HG02981 (cell line): Measurements from ENCODE around the gene DCXR.

Experiments used
- ATAC-seq: cut with Tn5 transposase; IDR thresholded peaks from one replicate; pipeline ENCODE4 v1.9.1; 2021; ENCODE audit warnings: mild to moderate bottlenecking, moderate library complexity; ENCODE audit not compliant: unreplicated experiment

Gene DCXR

GRCh38 chr17:82055965-82056728 lies 18.6 kb upstream of the DCXR start:
- ATAC-seq = no peak

DNA sequence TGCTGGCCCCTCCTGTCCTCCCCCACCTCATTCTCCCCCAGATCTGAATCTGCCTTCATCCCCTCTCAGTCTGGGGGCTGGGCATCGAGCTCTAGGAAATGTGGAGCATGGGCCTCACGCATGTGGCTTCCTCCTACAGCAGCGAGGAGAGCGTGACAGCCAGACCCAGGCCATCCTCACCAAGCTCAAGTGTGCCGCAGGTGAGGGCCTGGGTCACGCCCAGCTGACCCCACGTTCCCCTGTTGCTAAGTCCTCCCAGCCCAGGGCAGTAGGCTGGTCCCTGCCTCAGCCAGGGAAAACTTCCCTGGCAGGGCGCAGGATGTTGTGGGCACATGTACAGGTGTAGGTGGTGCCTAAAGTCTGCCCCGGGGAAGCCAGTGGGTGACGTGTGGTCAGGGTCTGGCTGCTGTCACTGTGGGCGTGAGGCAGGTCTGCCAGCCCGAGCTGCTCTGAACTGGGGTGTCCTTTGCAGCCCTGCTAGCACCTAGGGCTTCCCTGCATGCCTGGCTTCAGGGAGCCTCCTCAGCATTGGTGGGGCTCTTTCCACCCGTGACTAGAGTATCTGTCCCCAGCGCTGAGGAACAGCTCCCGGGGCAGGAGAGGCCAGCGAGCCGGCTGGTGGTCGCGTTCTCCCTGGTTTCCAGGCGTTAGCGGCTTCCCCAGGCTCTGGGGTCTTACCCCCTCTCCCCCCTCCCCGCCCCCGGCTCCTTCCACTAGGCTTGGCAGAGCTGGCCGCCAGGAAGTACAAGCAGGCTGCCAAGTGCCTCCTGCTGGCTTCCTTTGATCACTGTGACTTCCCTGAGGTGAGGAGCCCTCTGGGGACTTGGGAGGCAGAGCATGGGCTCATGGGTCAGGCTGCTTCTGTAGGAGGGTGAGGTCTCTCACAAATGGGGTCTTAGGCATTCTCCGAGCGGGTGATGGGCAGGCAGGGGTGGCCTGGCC lies 17.8 kb upstream of the DCXR start:
- ATAC-seq = no peak

DNA sequence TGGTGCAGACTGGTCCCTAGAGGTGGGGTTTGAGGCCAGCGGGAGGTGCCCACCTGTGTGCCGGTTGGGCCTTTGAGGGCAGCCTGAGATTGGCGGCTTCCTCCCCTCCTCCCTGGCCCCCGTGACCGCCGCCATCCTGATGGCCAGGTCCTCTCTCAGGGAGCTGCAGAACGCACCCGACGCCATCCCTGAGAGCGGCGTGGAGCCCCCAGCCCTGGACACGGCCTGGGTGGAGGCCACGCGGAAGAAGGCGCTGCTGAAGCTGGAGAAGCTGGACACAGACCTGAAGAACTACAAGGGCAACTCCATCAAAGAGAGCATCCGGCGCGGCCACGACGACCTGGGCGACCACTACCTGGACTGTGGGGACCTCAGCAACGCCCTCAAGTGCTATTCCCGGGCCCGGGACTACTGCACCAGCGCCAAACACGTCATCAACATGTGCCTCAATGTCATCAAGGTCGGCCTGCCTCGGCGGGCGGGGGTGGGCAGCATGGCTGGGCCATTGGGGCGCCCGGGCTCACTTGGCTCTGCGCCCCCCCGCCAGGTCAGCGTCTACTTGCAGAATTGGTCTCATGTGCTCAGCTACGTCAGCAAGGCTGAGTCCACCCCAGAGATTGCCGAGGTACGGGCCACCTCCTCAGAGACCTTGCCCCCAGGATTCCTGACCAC lies 17.0 kb upstream of the DCXR start:
- no peak for ATAC-seq

DNA sequence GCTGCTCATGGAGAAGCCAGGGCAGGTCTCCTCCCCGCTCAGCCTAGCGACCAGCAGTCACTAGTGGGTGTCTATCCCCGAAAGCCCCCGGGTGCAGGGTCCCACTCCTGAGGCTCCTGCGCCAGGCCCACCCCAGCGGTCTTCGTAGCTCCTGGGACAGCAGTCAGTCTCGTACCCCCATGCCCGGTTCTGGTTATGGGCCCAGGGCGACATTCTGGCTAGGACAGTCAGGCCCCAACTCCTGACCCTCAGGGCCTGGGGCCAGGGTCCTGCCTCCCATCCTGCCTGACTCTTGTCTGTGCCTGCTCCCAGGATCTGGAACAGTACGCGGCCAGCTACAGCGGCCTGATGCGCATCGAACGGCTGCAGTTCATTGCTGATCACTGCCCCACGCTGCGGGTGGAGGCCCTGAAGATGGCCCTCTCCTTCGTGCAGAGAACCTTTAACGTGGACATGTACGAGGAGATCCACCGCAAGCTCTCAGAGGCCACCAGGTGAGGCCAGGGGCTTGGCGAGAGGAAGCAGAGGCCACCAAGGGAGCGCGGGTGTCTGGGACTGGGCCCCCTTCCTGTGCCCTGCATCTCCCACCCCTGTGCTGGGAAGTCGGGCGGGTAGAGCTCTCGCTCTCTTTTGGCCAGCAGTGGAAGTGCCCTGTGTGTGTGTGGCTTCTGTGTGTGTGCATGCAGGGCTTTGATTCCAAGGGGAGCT lies 16.2 kb upstream of the DCXR start:
- ATAC-seq = no peak

- ATAC-seq = no peak
Measured at GRCh38 chr17:82053130-82053529, 15.6 kb upstream of the DCXR start.

- ATAC-seq = no peak
Measured at GRCh38 chr17:82052638-82053059, 15.2 kb upstream of the DCXR start.

GRCh38 chr17:82051776-82052637 lies 14.5 kb upstream of the DCXR start, which contains the start of the genes GPS1 and RFNG:
Gene GPS1, plus strand, starts transcription at chr17:82051898. Its CDS starts 34 bp downstream, at chr17:82051932.
Gene RFNG, minus strand, starts transcription at chr17:82051811. Its CDS starts 45 bp downstream, at chr17:82051766.
- peak; percentile 52 for ATAC-seq

DNA sequence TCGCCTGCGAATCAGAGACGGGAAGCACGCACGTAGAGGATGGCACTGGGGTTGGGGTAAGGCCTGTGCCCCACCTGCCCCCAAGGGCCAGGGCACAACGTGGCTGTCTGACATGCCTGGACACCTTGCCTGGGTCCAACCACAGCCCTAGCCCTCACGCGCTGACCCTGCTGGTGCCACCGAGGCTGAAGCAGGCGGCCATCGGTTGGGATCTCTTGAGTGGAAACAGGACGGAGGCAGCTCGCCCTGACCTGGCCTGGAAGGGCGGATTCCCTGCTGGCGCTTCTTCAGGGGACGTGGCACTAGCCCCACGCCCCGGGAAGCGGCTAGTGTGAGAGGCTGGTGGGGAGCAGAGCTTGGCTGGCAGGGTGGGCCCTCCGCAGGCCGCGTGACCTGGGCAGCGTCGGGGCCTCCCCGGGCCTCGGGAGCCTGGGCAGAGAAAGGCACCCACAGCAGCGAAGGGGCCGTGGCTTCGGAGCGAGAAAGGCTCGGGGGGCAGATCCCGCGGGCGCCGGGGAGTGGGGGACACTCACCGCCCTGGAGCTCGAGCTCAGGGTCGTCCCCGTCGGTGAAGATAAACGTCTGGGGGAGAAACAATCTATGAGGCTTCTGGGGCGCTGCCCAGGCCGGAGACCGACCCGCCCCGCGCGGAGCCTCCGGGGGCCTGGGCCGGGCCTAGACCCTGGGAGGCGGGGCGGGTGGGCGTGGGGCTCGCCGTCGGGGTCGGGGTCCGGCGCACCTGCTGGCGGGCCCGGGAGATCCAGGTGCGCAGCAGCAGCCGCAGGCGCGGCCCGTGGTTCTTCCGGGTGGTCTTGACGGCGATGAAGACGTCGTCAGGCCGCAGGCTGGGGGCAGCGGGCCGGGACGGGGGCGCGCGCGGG lies 13.5 kb upstream of the DCXR start:
- ATAC-seq = no peak

GRCh38 chr17:82050152-82050760 lies 12.8 kb upstream of the DCXR start:
- no peak for ATAC-seq

- ATAC-seq = no peak
Measured at GRCh38 chr17:82049521-82049971, 12.0 kb upstream of the DCXR start.

DNA sequence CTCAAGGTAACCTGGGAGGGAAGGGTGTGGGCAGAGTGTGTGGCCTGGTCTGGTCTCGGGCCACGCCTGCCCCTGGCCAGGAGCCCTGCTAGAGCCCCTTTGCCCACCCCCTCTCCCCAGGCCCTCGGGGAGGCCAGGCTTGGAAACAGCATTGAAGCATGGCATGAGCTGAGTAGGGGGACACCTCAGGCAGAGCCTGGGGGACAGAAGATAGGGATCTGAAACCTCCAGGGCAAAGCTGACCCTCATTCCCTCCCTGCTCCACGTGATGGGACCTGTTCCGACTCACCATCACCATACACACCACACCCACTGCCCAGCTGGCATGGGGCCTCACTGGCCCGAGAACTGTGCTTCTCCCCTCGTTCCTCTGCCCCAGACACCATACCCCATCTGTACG lies 11.6 kb upstream of the DCXR start:
- no peak for ATAC-seq

- ATAC-seq = no peak
Measured at GRCh38 chr17:82048571-82048971, 11.1 kb upstream of the DCXR start.

DNA sequence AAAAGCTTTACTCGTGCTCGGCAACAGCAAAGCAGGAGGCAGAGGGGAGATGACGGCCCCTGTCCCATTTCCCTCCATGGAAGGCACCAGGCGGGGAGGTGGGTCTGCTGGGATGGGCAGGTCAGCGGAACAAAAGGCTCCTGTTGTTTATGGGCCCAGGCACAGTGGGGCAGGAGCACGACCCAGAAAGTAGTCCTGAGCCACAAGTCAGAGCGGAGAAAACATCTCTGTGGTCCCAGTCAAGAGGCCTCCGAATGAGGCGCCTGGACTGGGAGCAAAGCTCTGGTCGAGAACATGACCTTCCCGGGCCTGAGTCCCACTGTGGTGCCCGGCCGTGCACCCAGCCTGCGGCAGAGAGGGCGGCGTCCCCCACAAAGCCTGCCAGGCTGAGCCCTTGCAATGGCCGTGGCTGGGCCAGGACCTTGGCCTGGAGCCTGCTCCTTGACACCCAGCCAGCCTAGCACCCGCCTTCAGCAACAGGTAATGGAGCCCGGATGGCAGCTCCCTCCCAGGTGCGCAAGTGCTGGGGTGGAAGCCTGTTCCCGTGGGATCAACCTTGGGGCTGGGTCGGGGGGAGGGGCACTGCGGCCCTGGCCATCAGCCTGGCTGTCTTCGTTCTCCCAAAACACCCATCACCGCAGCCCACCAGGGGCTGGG lies 10.5 kb upstream of the DCXR start:
- ATAC-seq = no peak

GRCh38 chr17:82047379-82047778 lies 9.9 kb upstream of the DCXR start:
- ATAC-seq = no peak

- ATAC-seq = no peak
Measured at GRCh38 chr17:82046903-82047302, 9.4 kb upstream of the DCXR start.

DNA sequence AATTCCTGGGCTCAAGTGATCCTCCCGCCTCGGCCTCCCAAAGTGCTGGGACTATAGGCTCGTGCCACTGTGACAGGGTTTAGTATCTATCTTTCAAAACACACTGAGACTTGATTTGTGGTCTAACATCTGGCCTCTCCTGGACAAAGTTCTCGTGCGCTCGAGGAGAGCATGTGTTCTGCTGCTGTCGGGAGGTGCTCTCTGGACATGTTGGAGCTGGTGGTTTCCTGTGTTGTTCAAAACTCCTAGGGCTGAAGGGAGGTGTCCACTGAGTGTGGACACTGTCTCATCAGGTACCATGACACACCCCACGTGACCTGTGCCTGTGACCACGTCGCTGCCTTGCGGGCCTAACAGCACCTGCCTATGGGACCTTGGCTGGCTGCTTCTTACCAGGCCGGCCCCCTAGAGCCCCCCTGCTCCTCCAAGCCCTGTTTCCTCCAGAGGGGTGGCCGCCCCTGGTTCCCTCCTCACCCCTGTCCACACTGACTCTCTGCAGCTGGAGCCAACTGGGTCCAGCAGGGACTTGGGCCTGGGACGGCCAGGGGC lies 8.5 kb upstream of the DCXR start:
- no peak for ATAC-seq

GRCh38 chr17:82043507-82043906 lies 6.0 kb upstream of the DCXR start:
- ATAC-seq = no peak
